MM.1S (cell line): ENCODE results near the gene SNCAIP.
A peak's percentile ranks its signal among the peaks of the same experiment; 100 is the strongest.

Source experiments
- DNase-seq: peaks from one replicate; pipeline ENCODE4 v3.0.0-alpha.2; 2015
- H2AFZ ChIP-seq: fragments of 300-600 bp; sonication (generic); 2 replicates; pipeline ENCODE4 v1.6.0; 2016; ENCODE audit warnings: antibody characterized with exemption, low read length
- H3F3A ChIP-seq: fragments of 300-600 bp; sonication (generic); 2 replicates; pipeline ENCODE4 v1.6.1; 2016; ENCODE audit warnings: mild to moderate bottlenecking, antibody characterized with exemption, low read length, moderate library complexity, mixed read lengths; ENCODE audit not compliant: insufficient read depth
- H3K27ac ChIP-seq: fragments of 300-600 bp; sonication (generic); 2 replicates; pipeline ENCODE4 v1.5.1; 2016; ENCODE audit warnings: mild to moderate bottlenecking, low read length
- H3K27me3 ChIP-seq: fragments of 300-600 bp; sonication (generic); replicated peaks from 2 replicates; pipeline ENCODE4 v1.6.0; 2016; ENCODE audit warnings: low read length; ENCODE audit not compliant: insufficient read depth
- H3K36me3 ChIP-seq: fragments of 300-600 bp; sonication (generic); replicated peaks from 2 replicates; pipeline ENCODE4 v1.6.1; 2016; ENCODE audit warnings: mild to moderate bottlenecking, low read length, mixed read lengths; ENCODE audit not compliant: insufficient read depth
- H3K4me1 ChIP-seq: fragments of 300-600 bp; sonication (generic); 2 replicates; pipeline ENCODE4 v1.6.1; 2016; ENCODE audit warnings: low read length, mixed read lengths
- H3K4me2 ChIP-seq: fragments of 300-600 bp; sonication (generic); 2 replicates; pipeline ENCODE4 v1.6.0; 2016; ENCODE audit warnings: low read depth, low read length
- H3K4me3 ChIP-seq: fragments of 300-600 bp; sonication (generic); 2 replicates; pipeline ENCODE4 v1.5.1; 2016; ENCODE audit warnings: low read length, mixed read lengths
- H3K79me2 ChIP-seq: fragments of 300-600 bp; sonication (generic); 2 replicates; pipeline ENCODE4 v1.6.1; 2016; ENCODE audit warnings: mixed run types, low read length, mixed read lengths
- H3K9ac ChIP-seq: fragments of 300-600 bp; sonication (generic); 2 replicates; pipeline ENCODE4 v1.6.1; 2016; ENCODE audit warnings: low read length, mixed read lengths
- H3K9me2 ChIP-seq: fragments of 300-600 bp; sonication (generic); replicated peaks from 2 replicates; pipeline ENCODE4 v1.6.1; 2016; ENCODE audit warnings: mild to moderate bottlenecking, low read length, mixed read lengths; ENCODE audit not compliant: insufficient read depth
- H3K9me3 ChIP-seq: fragments of 300-600 bp; sonication (generic); replicated peaks from 2 replicates; pipeline ENCODE4 v1.6.1; 2016; ENCODE audit warnings: mild to moderate bottlenecking, low read length, mixed read lengths; ENCODE audit not compliant: insufficient read depth
- H4K20me1 ChIP-seq: fragments of 300-600 bp; sonication (generic); 2 replicates; pipeline ENCODE4 v1.6.1; 2016; ENCODE audit warnings: mild to moderate bottlenecking, low read length, moderate library complexity, mixed read lengths; ENCODE audit not compliant: insufficient read depth
- CTCF ChIP-seq: fragments of 300-600 bp; sonication (generic); IDR thresholded peaks from 2 replicates; pipeline ENCODE4 v1.5.1; 2016; ENCODE audit warnings: antibody characterized with exemption, low read length, mixed read lengths
- EZH2 ChIP-seq: fragments of 300-600 bp; sonication (generic); optimal IDR thresholded peaks from 2 replicates; pipeline ENCODE3; 2017; ENCODE audit warnings: low read depth, mild to moderate bottlenecking, antibody characterized with exemption, low read length, mixed read lengths
- EZH2phosphoT487 ChIP-seq: fragments of 300-600 bp; sonication (generic); IDR thresholded peaks from 2 replicates; pipeline ENCODE4 v1.6.1; 2018; ENCODE audit warnings: antibody characterized with exemption, low read length

The SNCAIP gene

DNA sequence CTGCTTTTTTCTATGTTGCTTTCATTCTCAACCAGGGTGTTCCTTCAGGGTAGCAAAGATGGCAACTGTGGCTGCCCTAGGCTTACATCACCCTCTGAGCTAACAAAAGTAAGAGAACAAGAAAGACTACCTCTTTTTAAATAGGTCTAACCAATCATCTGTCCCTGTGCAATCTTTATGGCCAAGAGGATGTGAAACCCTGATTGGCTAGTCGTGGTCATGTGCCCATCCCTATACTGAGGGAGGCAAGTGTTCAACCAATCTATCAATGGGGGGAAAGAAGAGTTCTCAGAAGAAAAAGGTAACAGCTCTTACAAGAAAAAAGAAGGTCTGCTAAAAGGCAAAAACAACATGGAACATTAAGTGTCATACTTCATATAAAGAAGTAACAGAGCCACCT is 11.7 kb upstream of the SNCAIP start:
- H3K27me3 ChIP-seq: no peaks in the 10 kb centered on the region
- TF ChIP-seq EZH2 (no peak), CTCF (no peak), EZH2phosphoT487 (no peak)
- H3K9me3 ChIP-seq: no peaks in the 10 kb centered on the region
- H4K20me1 ChIP-seq: no peaks in the 10 kb centered on the region
- no peak overlapping the region for H3K9ac ChIP-seq
- H3K79me2 ChIP-seq: no peaks in the 10 kb centered on the region
- peak overlapping the region; percentile 35; the same call in 1 of the 2 replicates for H3K4me2 ChIP-seq
- DNase-seq: peak; percentile 79
- H3K9me2 ChIP-seq: no peaks in the 10 kb centered on the region
- no peak overlapping the region for H2AFZ ChIP-seq
- H3F3A ChIP-seq: peaks cover 31% of the 10 kb centered on the region
- H3K4me1 ChIP-seq: peaks cover 28% of the 10 kb centered on the region
- no peak overlapping the region for H3K4me3 ChIP-seq
- H3K27ac ChIP-seq: peak overlapping the region; percentile 64; the same call in 1 of the 2 replicates
- no peaks in the 10 kb centered on the region for H3K36me3 ChIP-seq

DNA sequence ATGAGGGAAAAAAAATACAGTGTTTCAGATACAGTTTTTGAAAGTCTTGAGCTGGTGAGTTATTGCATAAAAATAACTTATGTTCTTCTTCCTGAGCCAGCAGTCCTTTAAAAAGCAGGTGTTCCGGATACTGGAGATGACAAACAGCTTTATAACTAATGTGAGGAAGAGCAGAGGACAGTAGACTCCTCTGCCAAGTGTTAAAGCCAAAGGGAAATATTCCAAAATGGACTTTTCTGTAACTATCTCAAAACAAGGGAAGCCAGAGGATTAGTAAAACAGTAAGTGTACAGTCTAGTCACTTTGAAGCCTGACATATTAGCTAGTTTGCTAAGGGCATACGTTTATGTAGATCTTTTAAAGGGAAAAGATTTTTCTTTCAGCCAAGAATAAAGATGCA is 11.0 kb upstream of the SNCAIP start:
- Histone ChIP-seq H3K9me2 (no peaks in the 10 kb centered on the region), H3K27ac (peak overlapping the region; percentile 64; the same call in 1 of the 2 replicates), H3K4me1 (peaks cover 28% of the 10 kb centered on the region), H3F3A (peaks cover 31% of the 10 kb centered on the region), H4K20me1 (no peaks in the 10 kb centered on the region), H3K4me2 (peak overlapping the region; percentile 35), H3K79me2 (no peaks in the 10 kb centered on the region), H3K9me3 (no peaks in the 10 kb centered on the region), H3K9ac (no peak overlapping the region), H3K36me3 (no peaks in the 10 kb centered on the region), H3K4me3 (no peak overlapping the region), H3K27me3 (no peaks in the 10 kb centered on the region), H2AFZ (no peak overlapping the region)
- no peak for TF ChIP-seq EZH2phosphoT487
- no peak for TF ChIP-seq CTCF
- no peak for TF ChIP-seq EZH2
- no peak for DNase-seq

DNA sequence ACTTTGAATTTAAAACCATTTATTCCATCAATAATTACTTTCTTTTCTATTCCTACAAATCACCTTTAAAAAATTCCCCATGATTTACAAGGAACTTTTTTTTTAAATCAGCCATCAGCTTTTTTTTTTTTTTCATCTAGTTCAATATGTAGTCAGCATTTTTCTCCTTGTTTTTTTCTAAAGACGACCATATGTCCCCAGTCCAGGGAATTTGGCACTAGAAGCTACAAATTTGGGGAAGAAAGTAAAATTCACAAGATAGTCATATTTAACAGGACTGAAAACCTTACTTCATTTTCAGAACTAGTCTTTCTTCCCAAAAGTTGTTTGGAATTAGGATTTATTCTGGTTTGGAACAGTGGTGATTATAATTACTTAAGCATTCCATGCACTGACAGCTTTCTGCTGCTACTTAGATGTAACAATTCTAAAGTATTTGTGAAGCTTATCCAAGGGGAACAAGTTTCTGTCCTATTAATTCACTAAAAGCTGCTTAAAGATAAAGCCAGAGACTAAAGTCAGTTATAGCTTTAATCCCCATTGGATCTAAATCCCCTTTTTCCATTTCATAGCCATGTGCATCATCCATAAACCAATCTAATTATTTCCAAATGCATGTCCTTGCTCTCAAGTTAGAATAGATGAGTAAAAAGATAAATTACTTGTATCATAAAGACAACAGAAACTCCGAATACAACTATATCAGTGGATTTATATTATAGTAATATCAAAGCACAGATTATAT is 7.4 kb upstream of the SNCAIP start:
- Histone ChIP-seq H3K9me2 (no peaks in the 10 kb centered on the region), H3K27ac (no peak overlapping the region), H3K79me2 (no peaks in the 10 kb centered on the region), H3K4me2 (no peak overlapping the region), H4K20me1 (no peaks in the 10 kb centered on the region), H3F3A (peaks cover 14% of the 10 kb centered on the region; the same call in 1 of the 2 replicates), H3K36me3 (no peaks in the 10 kb centered on the region), H3K4me3 (no peak overlapping the region), H3K9me3 (no peaks in the 10 kb centered on the region), H3K9ac (no peak overlapping the region), H2AFZ (no peak overlapping the region), H3K27me3 (no peaks in the 10 kb centered on the region), H3K4me1 (peaks cover 9% of the 10 kb centered on the region)
- no peak for DNase-seq
- TF ChIP-seq EZH2 (no peak), CTCF (no peak), EZH2phosphoT487 (no peak)
